Raji (cell line): ENCODE results near the gene COMT.

Source experiments
- POLR2A ChIP-seq: IDR thresholded peaks from 2 replicates; pipeline ENCODE4 v1.6.1; 2011; ENCODE audit warnings: low read depth, low read length, control low read depth; ENCODE audit not compliant: insufficient read depth

Gene COMT

DNA sequence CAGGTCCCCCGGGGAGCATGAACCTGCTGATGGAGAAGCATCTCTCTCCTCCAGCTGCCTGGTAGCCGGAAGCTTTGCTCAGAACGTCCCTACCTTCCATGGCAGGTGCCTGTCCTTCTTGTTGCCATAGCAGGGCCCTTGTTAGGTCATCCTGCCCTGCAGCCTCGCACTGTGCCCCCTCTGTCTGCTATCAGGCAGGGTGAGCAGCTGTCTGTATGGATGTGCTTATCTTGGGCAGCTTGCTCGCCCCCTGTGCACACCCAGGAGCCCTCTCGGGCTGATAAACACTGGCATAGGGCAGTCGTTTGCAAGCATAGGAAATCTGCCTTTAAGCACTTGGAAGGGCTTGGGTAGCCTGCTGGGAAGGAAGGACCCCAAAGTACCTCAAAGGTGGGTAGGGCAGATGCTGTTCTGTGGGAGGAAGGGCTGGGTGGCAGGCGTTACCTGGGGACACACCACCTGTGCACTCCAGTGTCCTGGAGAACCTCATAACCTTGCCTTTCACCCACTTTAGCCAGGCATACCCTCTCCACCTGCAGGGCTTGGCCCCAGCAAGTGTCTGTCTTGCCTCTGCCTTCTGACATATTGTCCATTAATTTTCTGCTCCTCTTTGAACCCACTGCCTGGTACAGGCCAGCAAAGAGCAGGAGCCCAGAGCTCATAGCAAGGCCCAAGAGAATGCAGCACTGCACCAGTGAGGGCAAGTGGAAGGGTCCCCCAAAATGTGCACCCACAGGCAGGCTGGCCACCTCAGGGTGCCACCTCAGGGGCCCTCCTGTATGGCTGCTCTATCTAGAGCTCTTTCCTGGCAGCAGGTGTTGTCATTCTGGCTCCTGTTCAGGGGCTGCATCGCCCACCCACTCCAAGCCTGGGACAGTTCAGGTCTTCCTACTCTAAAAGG lies 8.0 kb upstream of the COMT start:
- TF ChIP-seq POLR2A = no peak

GRCh38 chr22:19936513-19936912 lies 5.1 kb upstream of the COMT start:
- no peak for TF ChIP-seq POLR2A

- no peak for TF ChIP-seq POLR2A
Measured at GRCh38 chr22:19937616-19938473, 3.7 kb upstream of the COMT start.

DNA sequence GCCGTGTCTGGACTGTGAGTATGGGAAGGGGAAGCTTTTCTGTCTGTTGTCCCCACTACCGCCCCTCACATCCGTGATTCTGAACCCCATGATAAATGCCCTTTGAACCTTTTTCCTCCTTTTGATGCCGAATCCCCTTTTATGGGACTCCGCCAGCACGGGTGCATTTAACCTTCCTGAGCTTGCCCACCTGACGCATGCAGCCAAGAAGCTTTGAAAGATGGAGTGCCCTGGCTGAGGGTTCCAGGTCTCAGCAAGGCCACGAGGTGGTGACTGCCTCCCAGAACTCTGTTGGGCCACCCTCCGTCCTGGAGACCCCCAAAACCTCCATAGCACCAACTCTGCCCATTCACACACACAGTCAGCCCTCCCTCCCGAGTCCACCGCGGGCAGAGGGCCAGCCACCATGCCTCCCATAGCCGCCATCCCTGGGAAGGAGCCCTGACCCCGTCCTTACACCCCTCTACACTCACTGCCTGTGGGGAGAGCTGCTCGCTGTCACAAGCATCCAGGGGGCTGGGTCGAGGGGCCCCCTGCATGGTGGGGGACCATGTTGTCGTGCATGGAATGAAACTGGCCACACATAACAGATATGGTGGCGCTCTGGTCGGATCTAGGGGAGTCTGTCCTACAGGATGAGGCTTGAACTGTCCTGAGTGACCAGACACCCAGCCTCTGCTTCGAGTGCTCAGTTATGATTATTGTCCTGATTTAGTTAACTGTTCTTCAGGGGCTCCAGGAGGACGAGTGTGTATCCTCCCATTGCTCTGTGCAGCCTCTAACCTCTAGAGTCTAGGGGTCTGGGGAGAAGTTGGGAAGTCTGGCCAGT lies 822 bp upstream of the COMT start:
- no peak for TF ChIP-seq POLR2A

DNA sequence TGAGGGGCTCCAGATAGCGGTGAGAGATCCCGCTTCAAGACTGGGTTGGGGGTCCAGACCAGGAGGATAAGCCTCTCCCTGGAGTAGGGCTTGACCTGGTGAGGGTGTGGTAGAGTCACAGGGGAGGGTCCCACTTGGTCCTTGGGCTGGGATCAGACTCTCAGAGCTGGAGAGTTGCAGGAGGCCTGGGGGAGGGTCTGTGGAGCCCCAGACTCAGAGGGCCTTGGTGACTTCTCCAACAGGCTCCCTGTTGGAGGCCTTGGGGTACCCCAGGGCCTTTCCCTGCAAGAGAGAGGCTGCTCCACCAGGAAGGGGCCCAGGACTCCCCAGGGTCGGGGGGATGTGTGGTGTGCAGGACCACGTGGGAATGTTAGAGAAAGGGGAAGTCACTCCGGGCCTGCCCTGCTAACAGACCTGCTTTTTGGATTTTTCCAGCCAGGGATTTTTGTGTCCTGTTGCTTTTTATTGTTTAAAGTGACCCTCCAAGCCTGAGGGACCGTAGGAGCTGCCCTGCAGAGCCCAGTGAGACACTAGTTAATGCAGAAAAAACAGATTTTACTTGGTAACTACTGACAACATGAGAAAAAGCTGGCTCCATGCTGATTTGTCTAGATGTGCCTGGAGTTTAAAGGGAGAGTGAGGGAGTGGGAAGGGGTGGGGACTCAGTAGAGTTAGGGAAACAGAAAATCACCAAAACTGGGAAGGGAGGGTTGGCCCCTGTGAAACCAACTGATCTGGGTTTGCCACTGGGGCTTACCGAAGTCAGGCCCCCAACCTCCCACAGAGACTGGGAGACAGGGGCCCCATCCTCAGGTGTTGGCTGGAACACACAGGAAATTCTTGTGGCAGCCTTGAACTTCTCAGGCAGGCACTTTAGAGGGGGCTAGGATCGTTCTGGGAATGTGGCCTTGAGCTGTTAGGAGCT lies 847 bp downstream of the COMT start:
- TF ChIP-seq POLR2A = peak; percentile 34; the same call in 1 of the 2 replicates

- no peak for TF ChIP-seq POLR2A
Measured at GRCh38 chr22:19943082-19944026, 1.8 kb downstream of the COMT start.

- no peak for TF ChIP-seq POLR2A
Measured at GRCh38 chr22:19948057-19948760, 6.6 kb downstream of the COMT start.

DNA sequence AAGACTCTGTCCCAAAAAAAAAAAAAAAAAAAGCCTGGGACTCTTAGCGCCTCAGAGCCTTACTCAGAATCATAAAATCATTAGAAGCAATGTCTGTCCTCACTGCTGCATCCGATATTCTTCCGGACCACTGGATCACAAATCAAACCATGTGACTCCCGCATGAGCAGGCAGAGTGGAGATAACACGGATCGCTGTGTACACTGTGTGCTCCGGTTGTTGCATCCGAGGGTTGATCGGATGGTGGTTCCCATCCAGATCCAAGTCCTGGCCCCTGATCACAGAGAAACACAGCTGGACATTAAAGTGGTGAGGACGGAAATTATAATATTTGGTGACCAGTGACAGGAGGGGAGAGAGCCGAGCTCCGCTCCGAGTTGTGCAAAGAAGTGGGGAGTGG lies 9.8 kb downstream of the COMT start:
- no peak for TF ChIP-seq POLR2A

DNA sequence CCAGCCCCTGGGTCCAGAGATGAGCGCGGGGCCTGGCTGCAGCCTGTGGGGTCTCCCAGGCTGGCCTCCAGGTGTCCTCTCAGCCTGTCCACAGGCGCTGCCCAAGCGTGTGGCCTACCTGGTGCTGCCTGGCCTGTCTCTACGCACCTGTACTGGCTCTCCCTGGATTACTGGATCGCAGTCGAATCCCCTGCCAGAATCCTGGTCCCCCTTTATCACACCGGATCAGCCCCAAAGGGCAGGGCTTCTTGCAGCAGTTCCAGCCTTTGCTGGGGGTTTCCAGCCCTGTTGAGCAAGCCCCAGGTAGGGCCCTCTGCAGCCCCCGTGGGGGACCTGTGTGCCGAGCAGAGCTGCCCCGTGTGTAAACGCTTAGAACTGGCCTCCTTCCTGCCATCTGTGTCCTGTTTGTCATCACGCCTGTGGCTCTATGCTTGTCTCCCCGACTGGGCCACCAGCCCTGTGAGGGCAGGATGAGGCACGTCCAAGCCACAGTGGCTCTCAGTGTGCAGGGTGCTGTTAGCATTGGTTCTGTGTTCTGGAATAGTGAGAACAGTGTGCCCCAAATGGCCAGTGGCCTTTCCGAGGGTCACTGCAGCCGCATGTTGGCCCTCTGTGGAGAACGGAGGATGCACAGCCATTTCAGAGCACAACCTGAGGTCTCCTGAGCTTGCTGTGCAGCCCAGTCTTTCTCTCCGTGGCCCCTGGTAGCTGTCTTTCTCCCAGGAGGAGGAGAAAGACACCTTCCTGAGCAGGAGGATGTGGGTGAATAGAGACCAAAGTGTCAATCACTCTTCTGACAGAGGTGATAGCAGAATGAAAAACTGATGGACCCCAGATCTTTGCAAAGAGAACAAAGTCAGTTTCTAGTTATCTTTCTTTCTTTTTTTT lies 13.9 kb downstream of the COMT start:
- no peak for TF ChIP-seq POLR2A

GRCh38 chr22:19957445-19957844 lies 15.9 kb downstream of the COMT start:
- TF ChIP-seq POLR2A = no peak
